C1 segment of cervical spinal cord (tissue), 14 donors: ENCODE data around the gene IL10RB.

Experiments used
- DNase-seq, 14 donors: peaks; one replicate each; lab custom pipeline; 2025; lab: John Stamatoyannopoulos, UW

Gene IL10RB

DNA sequence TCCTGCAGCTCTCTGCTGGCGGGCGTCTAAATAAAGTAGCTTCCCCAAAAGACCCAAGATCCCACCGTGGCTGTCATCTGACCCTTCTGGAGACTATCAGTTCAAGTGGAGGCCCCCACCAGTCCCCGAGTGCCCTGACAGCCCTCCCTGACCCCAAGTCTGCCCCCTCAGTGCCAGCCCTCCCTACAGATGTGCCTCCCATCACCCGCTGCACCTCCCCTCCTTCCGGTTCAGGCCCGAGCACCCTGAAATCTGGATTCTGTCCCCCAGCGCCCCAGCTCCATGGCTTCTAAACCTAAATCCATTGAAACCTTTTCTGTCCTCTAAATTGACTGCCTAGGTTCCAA lies 595 bp downstream of the IL10RB start:
- peak in 4 of 14 donors; percentile 33 to 58 (median 50) for DNase-seq

DNA sequence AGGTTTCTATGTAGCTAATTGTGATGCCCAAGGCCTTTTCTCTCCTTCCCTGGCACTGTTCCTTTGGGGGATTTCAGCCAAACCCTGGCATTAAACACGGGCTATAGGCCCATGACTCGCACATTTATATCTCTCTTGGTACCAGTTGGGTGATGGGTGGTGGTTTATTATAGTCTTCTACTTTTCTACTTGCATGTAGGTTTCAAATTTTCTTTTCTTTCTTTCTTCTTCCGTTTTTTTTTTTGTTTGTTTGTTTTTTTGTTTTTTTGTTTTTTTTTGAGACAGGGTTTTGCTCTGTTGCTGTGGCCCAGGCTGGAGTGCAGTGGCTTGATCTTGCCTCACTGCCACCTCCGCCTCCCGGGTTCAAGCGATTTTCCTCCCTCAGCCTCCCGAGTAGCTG lies 1.1 kb downstream of the IL10RB start:
- no peak for DNase-seq

DNA sequence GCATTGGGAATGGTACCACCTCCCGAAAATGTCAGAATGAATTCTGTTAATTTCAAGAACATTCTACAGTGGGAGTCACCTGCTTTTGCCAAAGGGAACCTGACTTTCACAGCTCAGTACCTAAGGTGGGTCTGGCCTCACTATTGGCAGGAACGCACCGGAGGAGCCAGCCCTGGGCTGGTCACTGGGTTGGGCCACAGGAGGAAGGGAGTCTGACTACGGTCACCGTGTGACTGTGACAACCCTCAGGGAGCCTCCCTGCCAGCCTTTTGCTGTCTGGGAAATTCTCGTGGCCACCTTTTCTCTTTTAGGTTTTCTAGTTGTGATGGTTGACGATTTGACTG lies 2.2 kb downstream of the IL10RB start:
- peak in 1 of 14 donors; percentile 31 for DNase-seq

DNA sequence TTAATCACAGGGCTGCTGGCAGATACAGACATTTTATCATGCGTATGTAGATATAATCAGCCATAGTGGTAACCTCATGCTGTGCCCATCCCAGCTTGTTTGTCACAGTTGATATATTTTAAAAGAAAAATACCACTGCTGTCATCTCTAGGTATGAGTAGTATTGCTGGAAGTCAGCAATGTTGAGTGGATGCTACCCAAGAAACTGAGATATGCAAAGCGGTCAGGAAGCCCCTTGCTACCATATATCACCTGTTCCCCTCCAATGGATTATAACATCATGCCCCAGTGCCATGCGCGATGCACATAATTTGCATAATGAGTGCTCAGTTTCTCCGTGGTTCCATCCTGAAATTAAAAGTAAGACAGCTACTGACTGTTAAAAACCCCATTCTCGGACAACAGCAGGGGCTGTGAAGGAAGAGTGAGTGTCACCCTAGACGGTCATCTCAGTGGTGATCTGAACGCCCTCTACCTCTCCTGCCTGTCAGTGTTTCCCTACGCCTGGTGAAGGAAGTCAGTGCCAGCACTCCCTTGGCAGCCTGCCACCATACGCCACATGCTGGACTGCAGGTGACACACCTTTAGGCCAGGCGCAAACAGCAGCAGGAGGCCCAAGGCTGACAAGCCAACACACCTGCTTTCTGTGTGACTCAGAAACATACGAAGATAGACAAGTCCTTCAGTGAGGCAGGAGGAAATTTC lies 2.7 kb downstream of the IL10RB start:
- DNase-seq, result peak in 1 of 14 donors; percentile 73

DNA sequence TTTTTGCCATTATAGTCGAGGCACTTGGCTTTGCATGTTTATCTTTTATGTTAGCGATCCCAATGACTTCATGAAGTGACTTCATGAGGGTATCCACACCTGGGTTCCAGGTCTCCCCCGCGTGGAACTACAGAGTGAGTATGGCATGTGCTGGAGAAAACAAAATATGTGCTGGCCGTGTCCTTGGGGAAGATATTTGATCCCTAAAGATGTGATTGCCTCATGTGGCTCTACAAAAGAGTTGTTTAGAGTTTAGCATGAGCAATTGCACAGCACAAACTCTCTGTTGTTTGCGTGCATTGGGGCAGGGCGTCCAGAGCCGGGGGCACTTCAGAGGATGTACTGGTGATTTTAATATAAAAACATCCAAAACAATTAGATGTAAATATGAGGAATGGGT lies 4.8 kb downstream of the IL10RB start:
- DNase-seq, result no peak

DNA sequence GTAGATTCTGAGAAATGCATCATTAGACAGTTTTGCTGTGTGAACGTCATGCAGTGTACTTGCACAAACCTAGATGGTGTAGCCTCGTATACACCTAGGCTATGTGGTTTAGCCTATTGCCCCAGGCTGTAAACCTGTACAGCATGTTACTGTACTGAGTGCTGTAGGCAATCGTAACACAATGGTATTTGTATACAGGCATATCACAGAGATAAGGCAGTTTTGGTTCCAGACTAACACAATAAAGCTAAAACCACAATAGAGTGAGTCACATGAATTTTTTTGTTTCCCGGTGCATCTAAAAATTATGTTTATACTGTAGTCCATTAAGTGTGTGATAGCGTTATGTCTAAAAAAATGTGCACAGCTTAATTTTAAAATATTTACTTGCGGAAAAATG lies 6.9 kb downstream of the IL10RB start:
- no peak for DNase-seq

DNA sequence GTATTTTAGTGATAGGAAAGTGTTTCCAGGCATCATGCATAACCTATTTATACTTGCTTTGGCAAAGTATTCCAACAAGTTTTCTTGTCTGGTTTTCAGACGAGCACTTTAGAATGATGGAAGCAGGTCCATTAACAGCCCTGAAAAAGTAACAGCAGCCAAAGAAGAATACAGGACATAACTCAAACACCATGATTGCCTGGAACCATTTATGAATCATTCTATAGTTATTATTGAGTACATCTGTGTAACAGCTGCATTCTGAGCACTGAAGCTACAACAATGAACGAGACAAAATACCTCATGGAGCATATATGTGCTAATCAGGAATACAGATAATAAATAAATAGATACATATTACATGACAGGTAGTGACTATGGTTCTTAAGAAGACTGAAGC lies 12.6 kb downstream of the IL10RB start:
- DNase-seq, result no peak

DNA sequence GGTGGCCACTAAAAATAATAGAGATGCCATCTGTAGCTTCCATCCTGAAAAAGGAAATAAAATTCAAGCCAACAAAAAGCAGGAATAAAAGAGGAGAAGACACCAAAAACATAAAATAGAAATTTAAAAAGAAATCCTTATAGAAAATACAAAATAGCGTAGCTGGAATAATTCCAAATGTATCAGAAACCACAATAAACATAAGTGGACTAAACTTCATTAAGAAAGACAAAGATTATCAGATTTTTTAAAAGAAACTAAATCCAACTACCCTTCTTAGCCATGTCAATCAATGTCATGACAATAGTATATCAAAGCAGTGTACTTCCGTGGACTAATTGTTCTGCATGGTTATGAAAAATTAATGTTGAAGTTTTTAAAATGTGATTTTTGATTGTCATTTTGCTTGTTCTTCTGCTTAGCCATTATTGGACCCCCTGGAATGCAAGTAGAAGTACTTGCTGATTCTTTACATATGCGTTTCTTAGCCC lies 13.2 kb downstream of the IL10RB start:
- no peak for DNase-seq

DNA sequence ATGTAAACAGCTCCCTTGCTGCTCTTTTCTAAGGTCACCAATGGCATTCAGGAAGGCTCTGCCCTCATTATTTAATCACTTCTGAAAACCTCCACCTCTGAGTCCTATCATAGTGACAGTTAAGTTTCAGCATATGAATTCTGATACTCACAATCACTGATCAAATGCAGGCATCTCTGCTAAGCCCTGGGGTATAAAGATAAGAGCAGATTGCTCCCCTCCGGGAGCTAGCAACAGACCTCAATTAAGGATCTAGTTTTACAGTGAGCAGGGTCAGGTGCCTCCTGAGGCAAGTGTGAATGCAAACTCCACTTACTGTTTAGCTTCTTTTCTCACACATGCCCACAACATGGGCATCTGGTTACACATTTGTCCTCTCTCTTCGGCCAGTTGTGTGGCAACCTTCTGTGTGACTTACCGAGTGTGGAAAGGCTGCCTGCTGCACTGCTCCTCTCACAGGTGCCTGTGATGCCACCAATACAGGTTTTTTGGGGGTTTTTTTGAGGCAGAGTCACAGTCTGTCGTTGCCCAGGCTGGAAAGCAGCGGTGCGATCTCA lies 15.0 kb downstream of the IL10RB start:
- no peak for DNase-seq

DNA sequence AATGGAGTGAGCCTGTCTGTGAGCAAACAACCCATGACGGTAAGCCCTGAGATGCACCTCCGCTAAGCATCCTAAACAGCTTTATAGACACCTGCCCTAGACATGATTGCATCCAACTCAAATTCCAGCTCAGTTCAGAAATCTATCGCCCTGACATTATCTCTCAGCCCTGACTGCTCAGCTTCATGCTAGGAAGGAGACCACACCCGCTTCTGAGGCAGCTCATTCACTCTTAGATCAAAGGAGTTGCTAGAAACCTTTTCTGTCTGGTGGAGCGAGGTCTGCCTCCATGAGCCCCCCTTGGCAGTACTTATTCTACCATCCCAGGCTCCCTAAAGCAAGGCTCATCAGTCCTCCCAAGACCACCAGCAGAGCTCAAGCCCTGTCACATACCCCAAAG lies 17.0 kb downstream of the IL10RB start:
- no peak for DNase-seq

DNA sequence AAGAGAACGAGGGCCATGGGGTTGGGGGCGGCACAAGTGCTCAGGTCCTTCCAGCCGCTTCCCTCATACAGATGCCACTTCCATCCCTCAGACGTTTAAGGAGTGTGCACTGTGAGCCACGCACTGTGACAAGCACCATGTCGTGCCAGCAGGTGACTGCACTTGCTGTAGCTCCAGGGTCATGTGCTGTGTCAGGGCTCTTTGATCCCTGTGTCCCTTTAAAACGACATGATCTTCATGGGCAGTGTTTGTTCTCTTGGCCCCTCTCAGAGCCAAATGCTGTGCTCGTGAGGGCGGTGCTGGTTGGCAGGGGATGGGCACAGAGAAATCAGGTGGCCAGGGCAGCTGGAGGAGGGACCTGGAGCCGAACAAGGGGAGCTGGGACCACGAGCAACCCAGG lies 19.9 kb downstream of the IL10RB start:
- DNase-seq, result no peak

DNA sequence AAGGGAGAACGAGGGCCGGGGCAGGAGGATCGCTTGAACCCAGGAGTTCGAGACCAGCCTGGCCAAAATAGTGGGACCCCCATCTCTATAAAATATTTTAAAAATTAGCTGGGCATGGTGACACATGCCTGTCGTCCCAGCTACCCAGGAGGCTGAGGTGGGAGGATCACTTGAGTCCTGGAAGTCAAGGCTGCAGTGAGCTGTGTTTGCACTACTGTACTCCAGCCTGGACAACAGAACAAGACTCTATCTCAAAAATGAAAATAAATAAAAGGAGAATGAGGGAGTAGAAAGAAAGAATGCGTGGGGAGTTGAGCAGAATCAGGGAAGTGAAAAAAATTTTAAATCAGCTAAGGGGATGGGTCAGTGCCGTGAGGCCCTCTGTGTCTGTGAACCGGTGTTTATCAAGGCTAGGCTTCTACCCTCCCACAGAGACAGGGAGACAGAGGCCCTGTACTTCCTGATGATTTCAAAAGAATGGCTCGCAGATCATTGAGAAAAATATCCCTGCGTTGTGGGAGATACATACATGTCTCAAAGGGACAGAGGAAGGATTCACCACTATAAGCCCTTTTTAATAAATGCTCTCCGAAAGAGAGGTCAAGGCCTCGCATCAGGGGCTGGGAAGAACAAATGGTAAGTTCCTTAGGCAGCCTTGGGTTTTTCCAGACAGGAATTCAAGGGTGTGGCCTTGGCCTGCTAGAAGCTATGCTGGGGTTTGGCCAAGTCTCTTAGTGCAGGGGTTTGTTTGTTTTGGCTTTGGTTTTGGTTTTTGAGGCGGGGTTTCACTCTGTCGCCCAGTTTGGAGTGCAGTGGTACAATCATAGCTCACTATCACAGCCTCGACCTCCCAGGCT lies 20.7 kb downstream of the IL10RB start:
- DNase-seq, result no peak

DNA sequence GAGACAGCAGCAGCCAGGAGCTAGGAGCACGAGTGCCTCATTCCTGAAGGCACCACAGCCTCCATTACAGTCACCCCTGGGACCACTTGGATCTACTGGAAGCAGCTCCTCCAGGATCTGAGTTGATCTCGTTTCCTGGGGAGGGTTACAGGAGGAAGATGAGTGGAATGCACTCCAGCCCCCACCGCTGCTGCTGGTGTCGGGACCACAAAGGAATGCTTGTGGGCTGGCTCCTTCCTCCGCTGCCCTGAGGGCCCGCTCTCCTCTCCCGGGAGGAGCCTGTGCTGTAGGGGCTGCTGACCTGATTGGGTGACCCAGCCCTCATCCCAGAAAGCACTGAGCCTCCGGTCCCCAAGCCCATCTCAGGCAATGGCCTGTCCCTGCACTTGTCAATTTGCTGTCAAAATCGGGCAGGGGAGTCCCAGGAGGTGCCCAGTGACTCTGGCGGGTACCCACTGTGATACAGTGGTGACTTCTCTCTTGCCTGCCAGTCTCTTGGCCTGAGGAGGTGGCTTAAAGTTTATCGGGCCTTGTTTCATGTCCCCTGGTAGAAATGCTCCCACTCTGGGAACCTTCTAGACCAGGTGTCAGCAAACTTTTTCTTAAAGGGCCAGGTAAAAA lies 23.1 kb downstream of the IL10RB start:
- DNase-seq, result no peak

DNA sequence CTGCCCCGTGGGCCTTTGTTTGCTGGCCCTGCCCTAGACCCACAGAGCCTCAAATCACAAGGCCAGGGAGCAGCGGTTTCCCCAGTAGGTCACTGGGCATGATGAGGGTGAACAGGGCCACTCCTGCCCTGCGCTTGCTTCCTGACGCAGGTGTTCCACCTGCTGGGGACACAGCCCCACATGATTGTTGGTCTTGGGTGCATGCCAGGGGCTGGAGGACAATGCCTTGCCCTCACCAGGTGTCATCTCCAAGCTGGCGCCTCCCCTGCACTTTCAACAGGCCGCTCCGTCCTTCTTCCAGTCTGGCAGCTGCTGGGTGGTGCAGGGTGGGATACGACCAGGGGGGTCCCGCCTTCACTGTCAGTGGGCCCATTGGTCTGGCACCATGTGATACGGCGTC lies 24.3 kb downstream of the IL10RB start:
- DNase-seq, result no peak

DNA sequence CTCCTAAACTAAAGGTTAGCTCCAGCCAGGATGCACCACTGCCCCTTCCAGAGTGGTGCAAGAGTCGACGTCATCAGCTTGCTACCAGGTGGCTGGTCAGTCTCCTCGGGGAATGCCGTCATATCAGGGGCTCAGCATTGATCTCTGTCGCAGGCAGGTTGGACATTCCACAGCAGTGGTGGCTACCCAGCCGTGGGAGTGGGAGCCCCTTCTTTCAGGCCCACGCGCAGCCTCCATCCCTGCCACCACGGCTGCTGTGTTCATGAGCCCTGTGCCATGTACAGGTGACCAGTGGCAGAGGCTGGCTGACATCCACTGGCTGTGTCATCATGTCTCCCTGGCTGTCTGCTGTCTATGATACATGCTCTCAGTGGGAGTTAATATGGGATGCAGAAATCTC lies 25.5 kb downstream of the IL10RB start:
- no peak for DNase-seq

DNA sequence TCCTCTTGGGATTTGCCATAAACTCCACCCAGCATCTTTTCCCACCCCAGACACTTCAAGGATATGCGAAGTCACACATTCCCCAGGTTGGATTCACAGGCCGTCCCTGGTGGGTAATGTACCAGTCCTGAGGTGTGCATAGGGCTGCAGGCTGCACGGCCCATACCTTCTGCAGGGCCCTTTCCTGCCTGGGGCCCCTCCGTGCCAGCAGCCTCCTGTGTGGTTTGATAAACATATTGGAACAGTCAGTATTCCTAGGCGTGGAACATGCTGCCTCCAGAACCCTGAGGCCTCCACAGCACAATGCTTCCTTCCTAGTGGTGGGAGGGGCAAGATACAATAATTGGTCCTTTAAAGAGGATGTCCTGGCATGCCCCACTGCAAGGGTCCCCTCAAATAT lies 26.6 kb downstream of the IL10RB start:
- peak in 1 of 14 donors; percentile 16 for DNase-seq

DNA sequence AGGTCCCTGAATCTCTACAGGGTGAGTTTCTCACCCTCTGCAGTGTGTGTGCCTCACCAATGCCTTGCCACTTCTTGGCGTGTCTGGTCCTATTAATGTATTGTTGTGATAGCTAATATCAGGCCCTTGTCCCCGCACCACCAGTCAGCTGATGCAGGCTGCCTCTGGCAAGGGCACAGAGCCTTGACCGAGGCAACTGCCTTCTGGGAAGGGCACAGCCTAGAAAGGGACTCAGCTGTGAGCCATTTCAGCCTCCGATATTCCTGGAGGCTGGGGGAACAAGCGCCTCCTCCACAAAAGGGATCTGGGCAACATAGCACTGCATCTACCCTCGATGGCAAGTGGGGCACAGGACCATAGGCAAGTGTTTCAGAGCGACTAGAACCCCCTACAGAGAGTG lies 27.0 kb downstream of the IL10RB start:
- DNase-seq, result peak in 3 of 14 donors; percentile 9 to 35 (median 26)

DNA sequence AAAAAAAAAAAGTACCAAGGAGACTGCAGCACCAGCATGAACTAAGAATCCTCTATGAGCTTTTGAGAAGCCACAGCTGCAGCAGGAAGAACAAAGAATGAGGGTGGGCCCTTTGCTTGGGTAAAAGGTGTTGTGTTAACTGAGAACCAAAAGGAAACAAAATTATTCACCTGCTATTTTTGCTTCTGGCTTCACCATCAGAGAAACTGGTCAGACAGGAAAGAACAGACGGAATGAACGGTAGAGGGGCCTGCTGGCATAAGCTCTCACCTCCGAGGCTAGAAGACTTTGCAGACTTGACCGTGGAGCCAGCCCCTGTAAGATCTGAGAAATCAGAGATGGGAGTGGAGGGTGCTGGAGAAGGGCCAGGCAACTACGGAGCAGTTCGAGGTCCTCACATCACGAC lies 27.6 kb downstream of the IL10RB start:
- DNase-seq, result no peak

DNA sequence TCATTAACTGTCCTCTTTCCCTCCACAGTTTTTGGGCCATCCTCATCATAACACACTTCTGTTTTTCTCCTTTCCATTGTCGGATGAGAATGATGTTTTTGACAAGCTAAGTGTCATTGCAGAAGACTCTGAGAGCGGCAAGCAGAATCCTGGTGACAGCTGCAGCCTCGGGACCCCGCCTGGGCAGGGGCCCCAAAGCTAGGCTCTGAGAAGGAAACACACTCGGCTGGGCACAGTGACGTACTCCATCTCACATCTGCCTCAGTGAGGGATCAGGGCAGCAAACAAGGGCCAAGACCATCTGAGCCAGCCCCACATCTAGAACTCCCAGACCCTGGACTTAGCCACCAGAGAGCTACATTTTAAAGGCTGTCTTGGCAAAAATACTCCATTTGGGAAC lies 30.0 kb downstream of the IL10RB start:
- no peak for DNase-seq

DNA sequence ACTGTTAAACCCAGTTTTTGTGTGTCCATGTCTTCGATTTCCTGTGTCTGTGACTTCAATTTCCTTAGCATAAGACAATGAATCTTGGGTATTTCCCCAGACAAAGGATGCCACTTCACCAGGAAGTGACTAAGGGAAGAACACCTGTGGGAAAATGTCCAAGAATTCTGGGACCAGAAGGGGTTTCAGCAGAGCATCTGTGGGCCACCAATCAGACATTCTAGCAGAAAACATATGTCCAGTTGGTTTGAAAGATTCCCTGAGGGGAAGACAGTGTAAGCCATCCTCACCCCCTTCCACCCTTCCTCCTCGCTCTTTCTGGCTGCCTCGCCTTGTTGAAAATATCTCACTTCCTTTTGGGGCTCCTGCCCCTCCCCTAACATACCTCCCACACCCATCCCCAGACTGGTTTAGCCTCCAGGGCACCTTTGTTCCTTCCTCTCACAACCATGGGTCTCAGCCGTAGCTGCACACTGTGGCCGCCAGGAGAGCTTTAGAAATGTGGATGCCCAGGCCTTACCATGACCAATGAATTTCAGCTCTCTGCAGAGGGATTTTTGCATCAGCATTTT lies 33.1 kb downstream of the IL10RB start:
- no peak for DNase-seq

DNA sequence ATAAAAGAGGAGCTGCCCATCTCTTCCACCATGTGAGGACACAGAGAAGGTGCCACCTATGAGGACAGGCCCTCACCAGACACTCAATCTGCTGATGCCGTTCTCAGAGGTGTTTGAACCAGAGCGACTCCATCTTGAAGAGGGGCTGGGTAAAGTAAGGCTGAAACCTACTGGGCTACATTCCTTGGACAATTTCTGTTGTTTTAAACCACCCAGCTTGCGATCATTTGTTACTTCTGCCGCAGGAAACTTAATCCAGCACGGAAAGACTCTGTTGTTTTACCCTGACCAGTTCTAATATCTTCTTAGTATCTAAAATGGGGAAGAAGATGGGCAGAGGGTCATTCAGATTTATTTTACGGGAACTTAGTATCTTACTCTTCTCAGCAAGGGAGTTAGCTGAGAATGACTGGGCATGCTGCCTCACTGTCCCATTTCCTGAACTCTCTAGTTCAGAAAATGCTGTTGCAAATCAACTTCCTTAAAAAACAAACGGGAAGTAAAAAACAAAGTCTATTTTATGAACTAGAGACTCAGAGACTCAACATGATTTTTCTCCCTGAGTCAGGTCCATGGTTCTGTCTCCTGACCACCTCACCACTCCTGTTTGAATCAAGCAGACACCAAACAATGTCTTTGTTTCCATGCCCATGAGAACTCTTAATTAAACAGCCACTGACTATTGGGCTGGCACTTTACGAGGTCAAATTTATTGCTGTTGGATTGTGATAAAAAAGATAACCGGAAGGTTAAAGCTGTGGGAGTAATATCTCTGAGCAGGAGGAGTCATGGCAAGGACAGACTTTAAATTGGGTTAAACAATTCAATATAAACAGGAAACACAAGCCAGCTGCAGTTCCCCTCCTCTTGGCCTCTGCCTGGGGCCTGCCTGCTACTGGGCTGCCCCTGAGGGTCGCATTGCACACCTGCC lies 34.8 kb downstream of the IL10RB start:
- no peak for DNase-seq
